ENCODE measurements around the gene TRPM7. TPM values are rescaled to one million over a fixed set of nuclear protein-coding genes. Genes with fewer than 3 reads are reported as not detected.
"Not testable (repeated sequence)": the region's sequence is repeated elsewhere in the genome, so short reads cannot be mapped to it uniquely, and the experiment has no call there.

TRPM7 gene
- total RNA-seq, 1 donor from 2014 or later = 24.3 TPM

GRCh38 chr15:50622361-50622943, 64.1 kb downstream of the TRPM7 start:
- H3K27ac Mint-ChIP-seq (ENCODE audit: unreplicated experiment); DNase-seq; H3K4me3 Mint-ChIP-seq (ENCODE audit: unreplicated experiment); H3K4me1 Mint-ChIP-seq (ENCODE audit: low read depth, unreplicated experiment); H3K27me3 Mint-ChIP-seq (ENCODE audit: unreplicated experiment); H3K9me3 Mint-ChIP-seq (ENCODE audit: unreplicated experiment); H3K36me3 Mint-ChIP-seq (ENCODE audit: unreplicated experiment): not testable (repeated sequence)
- TF ChIP-seq CTCF (IDR thresholded peaks at IDR 0.05; ENCODE audit: partially characterized antibody, unreplicated experiment) = peak; percentile 67

GRCh38 chr15:50616960-50617359, 69.6 kb downstream of the TRPM7 start:
- not testable (repeated sequence) for H3K36me3 Mint-ChIP-seq (ENCODE audit: unreplicated experiment); DNase-seq; H3K9me3 Mint-ChIP-seq (ENCODE audit: unreplicated experiment); H3K4me3 Mint-ChIP-seq (ENCODE audit: unreplicated experiment); H3K27me3 Mint-ChIP-seq (ENCODE audit: unreplicated experiment); H3K27ac Mint-ChIP-seq (ENCODE audit: unreplicated experiment); H3K4me1 Mint-ChIP-seq (ENCODE audit: low read depth, unreplicated experiment)

- DNase-seq; H3K9me3 Mint-ChIP-seq (ENCODE audit: unreplicated experiment); H3K27ac Mint-ChIP-seq (ENCODE audit: unreplicated experiment); H3K27me3 Mint-ChIP-seq (ENCODE audit: unreplicated experiment); H3K4me3 Mint-ChIP-seq (ENCODE audit: unreplicated experiment); H3K36me3 Mint-ChIP-seq (ENCODE audit: unreplicated experiment); H3K4me1 Mint-ChIP-seq (ENCODE audit: low read depth, unreplicated experiment): not testable (repeated sequence)
Measured at GRCh38 chr15:50616554-50616953, 70.0 kb downstream of the TRPM7 start.

GRCh38 chr15:50613600-50613999, 73.0 kb downstream of the TRPM7 start:
- no peak for TF ChIP-seq CTCF (IDR thresholded peaks at IDR 0.05; ENCODE audit: partially characterized antibody, unreplicated experiment)
- Mint-ChIP-seq H3K4me3 (ENCODE audit: unreplicated experiment) (no peak overlapping the region), H3K4me1 (ENCODE audit: low read depth, unreplicated experiment) (no peaks in the 10 kb centered on the region), H3K27ac (ENCODE audit: unreplicated experiment) (no peak overlapping the region), H3K27me3 (ENCODE audit: unreplicated experiment) (no peaks in the 10 kb centered on the region), H3K9me3 (ENCODE audit: unreplicated experiment) (no peaks in the 10 kb centered on the region), H3K36me3 (ENCODE audit: unreplicated experiment) (no peaks in the 10 kb centered on the region)
- no peak for DNase-seq

GRCh38 chr15:50607129-50607528, 79.5 kb downstream of the TRPM7 start:
- TF ChIP-seq CTCF (IDR thresholded peaks at IDR 0.05; ENCODE audit: partially characterized antibody, unreplicated experiment) = no peak
- Mint-ChIP-seq H3K4me1 (ENCODE audit: low read depth, unreplicated experiment) (no peaks in the 10 kb centered on the region), H3K9me3 (ENCODE audit: unreplicated experiment) (no peaks in the 10 kb centered on the region), H3K36me3 (ENCODE audit: unreplicated experiment) (peaks cover 5% of the 10 kb centered on the region), H3K27me3 (ENCODE audit: unreplicated experiment) (peaks cover 2% of the 10 kb centered on the region), H3K27ac (ENCODE audit: unreplicated experiment) (no peak overlapping the region), H3K4me3 (ENCODE audit: unreplicated experiment) (no peak overlapping the region)
- DNase-seq = no peak

GRCh38 chr15:50605462-50605861, 81.1 kb downstream of the TRPM7 start:
- no peak for DNase-seq
- no peaks in the 10 kb centered on the region for H3K9me3 Mint-ChIP-seq (ENCODE audit: unreplicated experiment)
- no peak overlapping the region for H3K27ac Mint-ChIP-seq (ENCODE audit: unreplicated experiment)
- peaks cover 2% of the 10 kb centered on the region for H3K27me3 Mint-ChIP-seq (ENCODE audit: unreplicated experiment)
- H3K4me1 Mint-ChIP-seq (ENCODE audit: low read depth, unreplicated experiment) = no peaks in the 10 kb centered on the region
- TF ChIP-seq CTCF (IDR thresholded peaks at IDR 0.05; ENCODE audit: partially characterized antibody, unreplicated experiment) = no peak
- no peak overlapping the region for H3K4me3 Mint-ChIP-seq (ENCODE audit: unreplicated experiment)
- H3K36me3 Mint-ChIP-seq (ENCODE audit: unreplicated experiment) = peaks cover 5% of the 10 kb centered on the region

- not testable (repeated sequence) for H3K9me3 Mint-ChIP-seq (ENCODE audit: unreplicated experiment); H3K4me3 Mint-ChIP-seq (ENCODE audit: unreplicated experiment); H3K27ac Mint-ChIP-seq (ENCODE audit: unreplicated experiment); H3K36me3 Mint-ChIP-seq (ENCODE audit: unreplicated experiment); DNase-seq; H3K27me3 Mint-ChIP-seq (ENCODE audit: unreplicated experiment); H3K4me1 Mint-ChIP-seq (ENCODE audit: low read depth, unreplicated experiment)
Measured at GRCh38 chr15:50602028-50602427, 84.6 kb downstream of the TRPM7 start.
